ENCODE measurements around the gene MCF2L2.

The MCF2L2 gene

GRCh38 chr3:183318877-183319276 lies 109.5 kb downstream of the MCF2L2 start:
- no peak for DNase-seq

- no peak for DNase-seq
Measured at GRCh38 chr3:183317886-183318865, 110.2 kb downstream of the MCF2L2 start.

GRCh38 chr3:183317271-183317670 lies 111.1 kb downstream of the MCF2L2 start:
- DNase-seq, result no peak

- DNase-seq, result no peak
Measured at GRCh38 chr3:183315739-183316138, 112.7 kb downstream of the MCF2L2 start.

GRCh38 chr3:183313764-183314163 lies 114.7 kb downstream of the MCF2L2 start:
- no peak for DNase-seq

- no peak for DNase-seq
Measured at GRCh38 chr3:183313351-183313750, 115.1 kb downstream of the MCF2L2 start.

- no peak for DNase-seq
Measured at GRCh38 chr3:183312433-183312832, 116.0 kb downstream of the MCF2L2 start.

- DNase-seq, result no peak
Measured at GRCh38 chr3:183310936-183311335, 117.5 kb downstream of the MCF2L2 start.

- DNase-seq, result no peak
Measured at GRCh38 chr3:183309276-183309675, 119.1 kb downstream of the MCF2L2 start.

- no peak for DNase-seq
Measured at GRCh38 chr3:183308751-183309150, 119.7 kb downstream of the MCF2L2 start.

- no peak for DNase-seq
Measured at GRCh38 chr3:183307749-183308148, 120.7 kb downstream of the MCF2L2 start.

GRCh38 chr3:183306798-183307671 lies 121.4 kb downstream of the MCF2L2 start:
- peak; percentile 68 for DNase-seq

GRCh38 chr3:183303690-183304089 lies 124.7 kb downstream of the MCF2L2 start:
- no peak for DNase-seq

- no peak for DNase-seq
Measured at GRCh38 chr3:183301937-183302580, 126.4 kb downstream of the MCF2L2 start.

GRCh38 chr3:183300996-183301562 lies 127.3 kb downstream of the MCF2L2 start:
- no peak for DNase-seq

GRCh38 chr3:183299976-183300375 lies 128.4 kb downstream of the MCF2L2 start:
- DNase-seq, result no peak

GRCh38 chr3:183298701-183299153 lies 129.7 kb downstream of the MCF2L2 start:
- no peak for DNase-seq

- DNase-seq, result no peak
Measured at GRCh38 chr3:183296944-183297343, 131.5 kb downstream of the MCF2L2 start.

- no peak for DNase-seq
Measured at GRCh38 chr3:183295211-183295610, 133.2 kb downstream of the MCF2L2 start.

GRCh38 chr3:183293966-183294365 lies 134.5 kb downstream of the MCF2L2 start:
- DNase-seq, result no peak

GRCh38 chr3:183291497-183292031 lies 136.9 kb downstream of the MCF2L2 start:
- DNase-seq, result no peak

GRCh38 chr3:183290216-183290615 lies 138.2 kb downstream of the MCF2L2 start:
- DNase-seq, result no peak

All from activated CD4-positive, alpha-beta T cell treated with anti-CD3 and anti-CD28 coated beads, Interleukin-10, Interleukin-2, amounts not matched to agents 100 ng/mL and 50 ng/mL, durations not matched to agents 16 hours and 8 hours (primary cell).